ENCODE data around the gene CADM4.

- TF ChIP-seq EZH2 (IDR thresholded peaks at IDR 0.05; ENCODE audit: borderline replicate concordance): no peak
- TF ChIP-seq CTCF (IDR thresholded peaks at IDR 0.05; ENCODE audit: poor library complexity): no peak
These were observed 46.8 kb downstream of the CADM4 start for GRCh38 chr19:43592800-43593350.
